H1 (cell line): Measurements from ENCODE around the gene PI4K2A.

Experiments used
- CEBPB ChIP-seq: IDR thresholded peaks from 2 replicates; pipeline ENCODE4 v1.6.1; 2012; ENCODE audit warnings: low read depth, low read length
- CHD1 ChIP-seq: IDR thresholded peaks from 2 replicates; pipeline ENCODE4 v1.6.1; 2012; ENCODE audit warnings: low read depth, low read length, improper control_type of control experiment
- CTCF ChIP-seq, 3 experiments: IDR thresholded peaks; 1 replicate in 2 of 3; 2 replicates in 1 of 3; pipeline versions ENCODE4 v1.5.1 to v1.6.1; 2011; ENCODE audit warnings: low read length in 3 of 3, mild to moderate bottlenecking in 3 of 3, inconsistent platforms in 2 of 3, low read depth in 1 of 3, moderate library complexity in 1 of 3; ENCODE audit not compliant: insufficient read depth in 1 of 3; ENCODE audit errors: control extremely low read depth in 1 of 3
- EP300 ChIP-seq, 2 experiments: IDR thresholded peaks; 1 replicate in 1 of 2; 2 replicates in 1 of 2; pipeline ENCODE4 v1.6.1; 2011 to 2012; ENCODE audit warnings: low read depth in 2 of 2, low read length in 2 of 2, mild to moderate bottlenecking in 2 of 2, borderline replicate concordance in 1 of 2, inconsistent platforms in 1 of 2, moderate library complexity in 1 of 2
- EZH2 ChIP-seq: fragments of 200-600 bp; sonication (generic); IDR thresholded peaks from 2 replicates; pipeline ENCODE4 v1.7.1; 2012; ENCODE audit warnings: low read depth, mild to moderate bottlenecking, moderate library complexity, low read length, inconsistent platforms; ENCODE audit not compliant: severe bottlenecking
- MAFK ChIP-seq: IDR thresholded peaks from 2 replicates; pipeline ENCODE4 v1.6.1; 2012; ENCODE audit warnings: low read depth, mild to moderate bottlenecking, improper control_type of control experiment, low read length
- RXRA ChIP-seq: IDR thresholded peaks from 2 replicates; pipeline ENCODE4 v1.6.1; 2011; ENCODE audit warnings: low read depth, mild to moderate bottlenecking, low read length, moderate library complexity; ENCODE audit not compliant: insufficient read depth
- SIN3A ChIP-seq, 2 experiments: IDR thresholded peaks in 1 of 2; conservative IDR thresholded peaks in 1 of 2; 2 replicates each; pipeline ENCODE4 v1.6.1; 2011 to 2012; ENCODE audit warnings: low read length in 2 of 2, improper control_type of control experiment in 1 of 2, low read depth in 1 of 2, mild to moderate bottlenecking in 1 of 2
- TAF1 ChIP-seq: IDR thresholded peaks from 2 replicates; pipeline ENCODE4 v1.6.1; 2011; ENCODE audit warnings: mild to moderate bottlenecking, low read depth, low read length
- TF ChIP-seq, protein P1 (sequence below): IDR thresholded peaks from 2 replicates; pipeline ENCODE4 v1.6.1; 2012; ENCODE audit warnings: inconsistent platforms

DNA sequence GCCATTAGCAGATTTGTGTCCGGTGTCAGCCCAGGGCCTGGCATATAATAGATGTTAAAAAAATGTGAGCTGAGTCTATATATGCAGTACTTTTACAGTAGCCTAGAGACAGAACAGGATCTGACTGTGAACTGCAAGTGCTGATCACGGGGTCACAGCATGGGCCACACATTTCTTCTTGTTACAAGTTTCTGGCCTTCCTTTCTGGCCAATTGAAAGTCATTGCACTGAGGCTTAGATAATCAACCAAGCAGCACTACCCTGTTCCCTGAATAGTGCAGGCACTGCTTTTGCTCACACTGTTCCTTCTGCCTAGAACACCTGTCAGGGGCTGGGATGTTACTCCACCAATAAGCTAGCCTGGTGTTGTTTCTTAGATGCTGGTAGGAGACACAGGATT, 67.7 kb downstream of the PI4K2A start:
- TF ChIP-seq CEBPB = no peak
- TF ChIP-seq CTCF (IDR thresholded peaks at IDR 0.05; ENCODE audit: control extremely low read depth in 1 of 3, insufficient read depth in 1 of 3, low read depth in 1 of 3, low read length in 3 of 3) = no peak
- TF ChIP-seq MAFK = no peak
- TF ChIP-seq, protein P1, sequence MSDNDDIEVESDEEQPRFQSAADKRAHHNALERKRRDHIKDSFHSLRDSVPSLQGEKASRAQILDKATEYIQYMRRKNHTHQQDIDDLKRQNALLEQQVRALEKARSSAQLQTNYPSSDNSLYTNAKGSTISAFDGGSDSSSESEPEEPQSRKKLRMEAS = no peak
- no peak for TF ChIP-seq RXRA
- no peak for TF ChIP-seq TAF1
- TF ChIP-seq SIN3A (conservative IDR thresholded peaks at IDR 0.05 in 1 of 2, IDR thresholded peaks at IDR 0.05 in 1 of 2; ENCODE audit: low read depth in 1 of 2, low read length in 2 of 2) = no peak
- no peak for TF ChIP-seq EZH2
- TF ChIP-seq CHD1 = no peak
- TF ChIP-seq EP300 (IDR thresholded peaks at IDR 0.05; ENCODE audit: borderline replicate concordance in 1 of 2, low read depth in 2 of 2, low read length in 2 of 2) = no peak
